NOMO-1 (cell line): ENCODE results near the gene RASA4.
"Not testable (repeated sequence)": the region's sequence is repeated elsewhere in the genome, so short reads cannot be mapped to it uniquely, and the experiment has no call there.

ENCODE experiments used
- DNase-seq, 2 experiments: peaks; one replicate each; lab custom pipeline; 2025; ENCODE audit not compliant: unreplicated experiment in 2 of 2; lab: John Stamatoyannopoulos, UW

Gene RASA4

GRCh38 chr7:102609734-102610133 is 6.8 kb downstream of the RASA4 start:
- DNase-seq: not testable (repeated sequence)

GRCh38 chr7:102606848-102607247 is 9.7 kb downstream of the RASA4 start:
- DNase-seq: not testable (repeated sequence)

- DNase-seq: not testable (repeated sequence)
Observed at GRCh38 chr7:102604431-102605145, 12.0 kb downstream of the RASA4 start.

- not testable (repeated sequence) for DNase-seq
Observed at GRCh38 chr7:102602317-102602716, 14.2 kb downstream of the RASA4 start.

GRCh38 chr7:102599699-102600098 is 16.9 kb downstream of the RASA4 start:
- DNase-seq: not testable (repeated sequence)

- not testable (repeated sequence) for DNase-seq
Observed at GRCh38 chr7:102596036-102596435, 20.5 kb downstream of the RASA4 start.

GRCh38 chr7:102593637-102594334 is 22.8 kb downstream of the RASA4 start:
- DNase-seq: not testable (repeated sequence)

GRCh38 chr7:102592477-102593019 is 24.0 kb downstream of the RASA4 start:
- DNase-seq: not testable (repeated sequence)

GRCh38 chr7:102589857-102590256 is 26.7 kb downstream of the RASA4 start:
- DNase-seq: not testable (repeated sequence)

GRCh38 chr7:102583495-102583894 is 33.1 kb downstream of the RASA4 start:
- DNase-seq: not testable (repeated sequence)

- not testable (repeated sequence) for DNase-seq
Observed at GRCh38 chr7:102581722-102582121, 34.8 kb downstream of the RASA4 start.

GRCh38 chr7:102578486-102578885 is 38.1 kb downstream of the RASA4 start:
- DNase-seq: not testable (repeated sequence)

GRCh38 chr7:102577315-102578240 is 39.0 kb downstream of the RASA4 start:
- DNase-seq: not testable (repeated sequence)

- not testable (repeated sequence) for DNase-seq
Observed at GRCh38 chr7:102576363-102576762, 40.2 kb downstream of the RASA4 start.

- not testable (repeated sequence) for DNase-seq
Observed at GRCh38 chr7:102574607-102575006, 41.9 kb downstream of the RASA4 start.

- DNase-seq: not testable (repeated sequence)
Observed at GRCh38 chr7:102572261-102573239, 44.0 kb downstream of the RASA4 start, which contains the start of gene POLR2J3. Gene POLR2J3 (minus strand): TSS chr7:102572583. CDS start chr7:102572521, 62 bp downstream.

GRCh38 chr7:102568620-102569019 is 47.9 kb downstream of the RASA4 start:
- not testable (repeated sequence) for DNase-seq

GRCh38 chr7:102550808-102551422 is 65.6 kb downstream of the RASA4 start, which contains the start of gene SPDYE2:
Gene SPDYE2 (plus strand): TSS chr7:102551226. CDS start chr7:102553256, 2,030 bp downstream.
- not testable (repeated sequence) for DNase-seq

- not testable (repeated sequence) for DNase-seq
Observed at GRCh38 chr7:102546353-102546752, 70.2 kb downstream of the RASA4 start.
